Measurements from ENCODE around the gene CELSR1.

CELSR1 gene

GRCh38 chr22:46449974-46450745, 87.3 kb downstream of the CELSR1 start:
- no peak for TF ChIP-seq CTCF (IDR thresholded peaks at IDR 0.05; ENCODE audit: insufficient read depth, low read depth, low read length, missing control alignments)
- H3K4me3 ChIP-seq (ENCODE audit: low read length), result no peak overlapping the region
- DNase-seq (ENCODE audit: low read depth), result no peak

- no peak overlapping the region for H3K4me3 ChIP-seq (ENCODE audit: low read length)
- no peak for TF ChIP-seq CTCF (IDR thresholded peaks at IDR 0.05; ENCODE audit: insufficient read depth, low read depth, low read length, missing control alignments)
- no peak for DNase-seq (ENCODE audit: low read depth)
Measured at GRCh38 chr22:46449116-46449691, 88.2 kb downstream of the CELSR1 start.

- no peak for DNase-seq (ENCODE audit: low read depth)
- TF ChIP-seq CTCF (IDR thresholded peaks at IDR 0.05; ENCODE audit: insufficient read depth, low read depth, low read length, missing control alignments), result no peak
- no peak overlapping the region for H3K4me3 ChIP-seq (ENCODE audit: low read length)
Measured at GRCh38 chr22:46448333-46448732, 89.1 kb downstream of the CELSR1 start.

GRCh38 chr22:46447906-46448305, 89.5 kb downstream of the CELSR1 start:
- no peak for DNase-seq (ENCODE audit: low read depth)
- no peak overlapping the region for H3K4me3 ChIP-seq (ENCODE audit: low read length)
- no peak for TF ChIP-seq CTCF (IDR thresholded peaks at IDR 0.05; ENCODE audit: insufficient read depth, low read depth, low read length, missing control alignments)

- TF ChIP-seq CTCF (IDR thresholded peaks at IDR 0.05; ENCODE audit: insufficient read depth, low read depth, low read length, missing control alignments), result no peak
- no peak for DNase-seq (ENCODE audit: low read depth)
- no peak overlapping the region for H3K4me3 ChIP-seq (ENCODE audit: low read length)
Measured at GRCh38 chr22:46446799-46447198, 90.6 kb downstream of the CELSR1 start.

GRCh38 chr22:46445771-46446420, 91.5 kb downstream of the CELSR1 start:
- no peak overlapping the region for H3K4me3 ChIP-seq (ENCODE audit: low read length)
- no peak for TF ChIP-seq CTCF (IDR thresholded peaks at IDR 0.05; ENCODE audit: insufficient read depth, low read depth, low read length, missing control alignments)
- DNase-seq (ENCODE audit: low read depth), result no peak
